Neutrophil (primary cell): Measurements from ENCODE around the gene C2orf42.
"Not testable (repeated sequence)": the region's sequence is repeated elsewhere in the genome, so short reads cannot be mapped to it uniquely, and the experiment has no call there.

ENCODE experiments used
- H3K27ac ChIP-seq: fragments of 200-600 bp; sonication (generic); 2 replicates; pipeline ENCODE4 v1.5.1; 2016; ENCODE audit warnings: mild to moderate bottlenecking, moderate library complexity
- H3K27me3 ChIP-seq: fragments of 200-600 bp; sonication (generic); 2 replicates; pipeline ENCODE4 v1.6.0; 2016; ENCODE audit warnings: mild to moderate bottlenecking
- H3K36me3 ChIP-seq: fragments of 200-600 bp; sonication (generic); 2 replicates; pipeline ENCODE4 v1.5.1; 2017
- H3K4me1 ChIP-seq, 2 experiments: fragments of 200-600 bp in 1 of 2; sonication (generic) in 1 of 2; 1 replicate in 1 of 2; 2 replicates in 1 of 2; pipeline versions ENCODE4 v1.5.1 to v1.6.1; 2013 to 2016; ENCODE audit warnings: low read depth in 1 of 2, low read length in 1 of 2, mild to moderate bottlenecking in 1 of 2, moderate library complexity in 1 of 2; ENCODE audit not compliant: control insufficient read depth in 1 of 2, insufficient read depth in 1 of 2
- H3K4me3 ChIP-seq, 2 experiments: fragments of 200-600 bp in 1 of 2; sonication (generic) in 1 of 2; 1 replicate in 1 of 2; 2 replicates in 1 of 2; pipeline ENCODE4 v1.5.1; 2013 to 2016; ENCODE audit warnings: low read depth in 1 of 2, low read length in 1 of 2, mild to moderate bottlenecking in 1 of 2, moderate library complexity in 1 of 2
- H3K9me3 ChIP-seq: fragments of 200-600 bp; sonication (generic); 2 replicates; pipeline ENCODE4 v1.5.1; 2016
- TF ChIP-seq, protein P1 (sequence below): fragments of 200-600 bp; sonication (generic); IDR thresholded peaks from 2 replicates; pipeline ENCODE4 v1.5.1; 2016; ENCODE audit warnings: antibody characterized with exemption

C2orf42 gene

GRCh38 chr2:70141212-70141901, 49.5 kb downstream of the C2orf42 start:
- Histone ChIP-seq H3K27me3 (no peaks in the 10 kb centered on the region), H3K4me1 (peaks cover 35 to 40% of the 10 kb centered on the region in 2 experiments)

DNA sequence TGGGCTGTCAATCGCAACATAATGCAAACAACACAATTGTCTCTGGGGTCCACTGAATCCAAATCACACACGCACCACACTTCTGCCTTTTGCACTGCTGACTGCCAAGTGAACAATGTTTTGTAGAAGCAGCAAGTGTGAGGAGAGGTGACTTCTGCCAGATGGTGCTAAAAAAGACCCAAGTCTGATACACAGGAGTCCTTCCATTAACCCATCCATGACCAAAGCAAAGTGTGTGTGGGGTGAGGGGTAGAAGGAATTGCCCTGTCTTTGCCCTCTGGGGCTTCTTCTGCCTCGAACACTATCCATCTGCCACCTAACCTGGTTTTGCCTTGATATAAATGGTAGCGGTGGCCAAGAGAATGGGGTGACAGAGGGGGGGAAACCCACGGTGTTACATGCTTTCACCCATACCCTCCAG, 50.0 kb downstream of the C2orf42 start:
- Histone ChIP-seq H3K4me3 (peak overlapping the region; percentile 75 to 77), H3K9me3 (no peaks in the 10 kb centered on the region), H3K4me1 (peaks cover 40 to 45% of the 10 kb centered on the region in 2 experiments), H3K27ac (peak overlapping the region; percentile 100), H3K36me3 (no peaks in the 10 kb centered on the region), H3K27me3 (no peaks in the 10 kb centered on the region)
- TF ChIP-seq, protein P1, sequence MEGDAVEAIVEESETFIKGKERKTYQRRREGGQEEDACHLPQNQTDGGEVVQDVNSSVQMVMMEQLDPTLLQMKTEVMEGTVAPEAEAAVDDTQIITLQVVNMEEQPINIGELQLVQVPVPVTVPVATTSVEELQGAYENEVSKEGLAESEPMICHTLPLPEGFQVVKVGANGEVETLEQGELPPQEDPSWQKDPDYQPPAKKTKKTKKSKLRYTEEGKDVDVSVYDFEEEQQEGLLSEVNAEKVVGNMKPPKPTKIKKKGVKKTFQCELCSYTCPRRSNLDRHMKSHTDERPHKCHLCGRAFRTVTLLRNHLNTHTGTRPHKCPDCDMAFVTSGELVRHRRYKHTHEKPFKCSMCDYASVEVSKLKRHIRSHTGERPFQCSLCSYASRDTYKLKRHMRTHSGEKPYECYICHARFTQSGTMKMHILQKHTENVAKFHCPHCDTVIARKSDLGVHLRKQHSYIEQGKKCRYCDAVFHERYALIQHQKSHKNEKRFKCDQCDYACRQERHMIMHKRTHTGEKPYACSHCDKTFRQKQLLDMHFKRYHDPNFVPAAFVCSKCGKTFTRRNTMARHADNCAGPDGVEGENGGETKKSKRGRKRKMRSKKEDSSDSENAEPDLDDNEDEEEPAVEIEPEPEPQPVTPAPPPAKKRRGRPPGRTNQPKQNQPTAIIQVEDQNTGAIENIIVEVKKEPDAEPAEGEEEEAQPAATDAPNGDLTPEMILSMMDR, result no peak

More at GRCh38 chr2:70141212-70141901, 49.5 kb downstream of the C2orf42 start:
- peak overlapping the region; percentile 100 for H3K27ac ChIP-seq
- no peaks in the 10 kb centered on the region for H3K9me3 ChIP-seq
- H3K4me3 ChIP-seq, result peak overlapping the region; percentile 75 to 77
- H3K36me3 ChIP-seq, result no peaks in the 10 kb centered on the region
- TF ChIP-seq, protein P1, result peak; percentile 91

DNA sequence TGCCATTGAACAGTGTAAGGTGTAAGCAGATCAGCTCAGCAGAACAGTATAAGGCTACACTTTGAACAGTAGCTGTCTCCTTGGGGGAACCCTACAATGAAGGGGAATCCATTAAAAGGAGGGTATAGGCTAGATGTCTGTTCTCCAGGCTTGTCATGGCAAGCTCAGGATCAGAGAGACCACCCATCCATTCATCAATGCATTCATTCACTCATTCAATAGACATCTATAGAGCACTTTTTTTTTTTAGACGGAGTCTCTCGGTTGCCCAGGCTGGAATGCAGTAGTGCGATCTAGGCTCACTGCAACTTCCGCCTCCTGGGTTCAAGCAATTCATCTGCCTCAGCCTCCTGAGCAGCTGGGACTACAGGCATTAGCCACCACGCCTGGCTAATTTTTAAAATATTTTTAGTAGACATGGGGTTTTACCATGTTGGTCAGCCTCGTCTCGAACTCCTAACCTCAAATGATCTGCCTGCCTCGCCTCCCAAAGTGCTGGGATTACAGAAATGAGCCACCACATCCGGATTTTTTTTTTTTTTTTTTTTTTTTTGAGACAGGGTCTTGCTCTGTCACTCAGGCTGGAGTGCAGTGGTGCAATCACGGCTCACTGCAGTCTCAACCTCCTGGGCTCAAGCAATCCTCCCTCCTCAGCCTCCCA, 56.4 kb downstream of the C2orf42 start:
- H3K9me3 ChIP-seq, H3K4me3 ChIP-seq, H3K27me3 ChIP-seq, H3K36me3 ChIP-seq: not testable (repeated sequence)
- Histone ChIP-seq H3K27ac (peak overlapping the region; percentile 92), H3K4me1 (peaks cover 51 to 56% of the 10 kb centered on the region in 2 experiments)

DNA sequence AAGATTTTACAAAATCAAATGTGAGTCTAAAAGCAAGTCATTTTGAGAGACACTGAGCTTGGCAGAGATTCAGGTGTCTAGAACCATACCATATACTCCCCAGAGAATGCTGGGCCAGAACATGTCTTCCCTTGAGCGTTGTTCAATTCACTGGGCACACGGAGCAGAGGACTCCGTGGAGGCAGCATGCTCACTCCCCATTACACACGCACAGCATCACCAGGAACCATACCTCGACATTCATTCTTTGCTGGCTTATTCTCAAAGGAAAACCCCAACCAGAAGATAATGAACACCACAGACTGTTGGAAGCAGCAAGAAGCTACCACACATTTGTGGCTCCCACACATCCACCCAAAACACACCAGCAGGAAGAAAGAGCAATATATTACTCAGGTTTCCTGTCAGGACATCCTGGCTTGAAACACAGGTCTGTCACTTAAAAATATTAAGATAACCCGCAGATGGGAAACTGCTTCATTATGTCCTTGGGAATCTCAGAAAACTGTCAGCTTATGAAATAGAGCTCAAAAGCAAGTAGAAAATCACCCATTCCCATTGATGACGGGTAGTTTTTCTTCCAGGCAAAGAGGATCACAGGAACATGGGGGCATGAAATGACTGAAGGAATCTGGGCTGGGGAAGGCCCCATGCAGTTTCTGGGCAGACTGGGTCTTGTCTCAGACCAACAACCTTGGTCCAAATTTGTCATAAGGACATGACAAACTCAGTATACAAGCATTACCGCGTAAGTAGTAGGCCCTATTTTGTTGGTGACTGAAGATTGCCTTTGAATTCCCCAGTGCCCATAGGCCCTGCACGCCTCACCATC, 57.1 kb downstream of the C2orf42 start:
- H3K27ac ChIP-seq, result peak overlapping the region; percentile 92
- peaks cover 51 to 56% of the 10 kb centered on the region in 2 experiments for H3K4me1 ChIP-seq
- TF ChIP-seq, protein P1, result no peak
- no peaks in the 10 kb centered on the region for H3K9me3 ChIP-seq
- H3K27me3 ChIP-seq, result no peaks in the 10 kb centered on the region
- no peaks in the 10 kb centered on the region for H3K36me3 ChIP-seq
- H3K4me3 ChIP-seq, result peak overlapping the region in 1 of 2 experiments; percentile 50

DNA sequence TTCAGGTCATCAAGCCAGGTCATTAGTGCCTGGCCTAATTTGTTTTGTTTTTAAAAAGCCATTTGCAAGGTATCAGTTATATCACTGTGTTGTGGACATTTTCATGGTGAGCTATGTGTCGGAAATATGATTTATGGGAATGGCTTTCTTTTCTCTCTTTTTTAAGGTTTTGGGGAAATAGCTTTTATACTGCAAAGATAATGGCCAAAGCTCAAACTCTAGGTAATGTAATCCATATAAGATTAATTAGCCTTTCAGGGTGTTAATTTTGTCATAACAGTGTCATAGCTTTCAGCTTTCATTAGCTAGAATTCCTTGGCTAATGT, 57.7 kb downstream of the C2orf42 start:
- Histone ChIP-seq H3K9me3 (no peaks in the 10 kb centered on the region), H3K4me1 (peaks cover 54 to 58% of the 10 kb centered on the region in 2 experiments), H3K4me3 (peak overlapping the region; percentile 44 to 50), H3K36me3 (no peaks in the 10 kb centered on the region), H3K27me3 (no peaks in the 10 kb centered on the region), H3K27ac (peak overlapping the region; percentile 92)
- TF ChIP-seq, protein P1, result no peak
